ENCODE data around the gene CLDN14.
A peak's percentile ranks its signal among the peaks of the same experiment; 100 is the strongest.
"Not testable (repeated sequence)": the region's sequence is repeated elsewhere in the genome, so short reads cannot be mapped to it uniquely, and the experiment has no call there.

CLDN14 gene

DNA sequence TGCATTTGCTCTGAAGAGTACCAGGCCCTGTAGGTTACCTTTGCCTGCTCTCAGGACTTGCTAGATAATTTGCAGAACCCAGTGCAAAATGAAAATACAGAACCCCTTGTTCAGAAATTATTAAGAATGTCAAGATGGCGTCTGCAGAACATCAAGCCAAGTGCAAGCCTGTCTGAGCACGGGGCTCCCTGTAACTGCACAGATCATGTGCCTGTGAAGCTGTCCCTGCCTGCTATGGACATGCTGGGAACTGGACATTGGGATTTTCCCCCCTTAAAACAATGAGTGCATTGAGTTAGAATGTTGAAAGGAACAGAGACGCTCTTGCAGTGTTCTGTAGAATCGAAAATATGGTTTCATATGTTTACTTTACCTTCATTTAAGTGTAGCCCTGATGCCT lies 2.9 kb downstream of the CLDN14 start:
- no peak overlapping the region for H3K4me3 ChIP-seq (ENCODE audit: severe bottlenecking)
- H3K27ac ChIP-seq (ENCODE audit: poor library complexity, severe bottlenecking), result peak overlapping the region; percentile 94
- no peaks in the 10 kb centered on the region for H3K9me3 ChIP-seq (ENCODE audit: severe bottlenecking)
- no peak for DNase-seq (ENCODE audit: low spot score)
- H3K27me3 ChIP-seq (ENCODE audit: insufficient read depth, poor library complexity, severe bottlenecking), result no peaks in the 10 kb centered on the region
- H3K36me3 ChIP-seq (ENCODE audit: low read depth), result no peaks in the 10 kb centered on the region; the same call in 1 of the 2 replicates
- H3K4me1 ChIP-seq (ENCODE audit: insufficient read depth, poor library complexity, severe bottlenecking), result peaks cover 10% of the 10 kb centered on the region
- TF ChIP-seq, protein P1, sequence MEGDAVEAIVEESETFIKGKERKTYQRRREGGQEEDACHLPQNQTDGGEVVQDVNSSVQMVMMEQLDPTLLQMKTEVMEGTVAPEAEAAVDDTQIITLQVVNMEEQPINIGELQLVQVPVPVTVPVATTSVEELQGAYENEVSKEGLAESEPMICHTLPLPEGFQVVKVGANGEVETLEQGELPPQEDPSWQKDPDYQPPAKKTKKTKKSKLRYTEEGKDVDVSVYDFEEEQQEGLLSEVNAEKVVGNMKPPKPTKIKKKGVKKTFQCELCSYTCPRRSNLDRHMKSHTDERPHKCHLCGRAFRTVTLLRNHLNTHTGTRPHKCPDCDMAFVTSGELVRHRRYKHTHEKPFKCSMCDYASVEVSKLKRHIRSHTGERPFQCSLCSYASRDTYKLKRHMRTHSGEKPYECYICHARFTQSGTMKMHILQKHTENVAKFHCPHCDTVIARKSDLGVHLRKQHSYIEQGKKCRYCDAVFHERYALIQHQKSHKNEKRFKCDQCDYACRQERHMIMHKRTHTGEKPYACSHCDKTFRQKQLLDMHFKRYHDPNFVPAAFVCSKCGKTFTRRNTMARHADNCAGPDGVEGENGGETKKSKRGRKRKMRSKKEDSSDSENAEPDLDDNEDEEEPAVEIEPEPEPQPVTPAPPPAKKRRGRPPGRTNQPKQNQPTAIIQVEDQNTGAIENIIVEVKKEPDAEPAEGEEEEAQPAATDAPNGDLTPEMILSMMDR (IDR thresholded peaks at IDR 0.05; ENCODE audit: poor library complexity, severe bottlenecking), result no peak
- ATAC-seq (ENCODE audit: low read depth), result no peak

DNA sequence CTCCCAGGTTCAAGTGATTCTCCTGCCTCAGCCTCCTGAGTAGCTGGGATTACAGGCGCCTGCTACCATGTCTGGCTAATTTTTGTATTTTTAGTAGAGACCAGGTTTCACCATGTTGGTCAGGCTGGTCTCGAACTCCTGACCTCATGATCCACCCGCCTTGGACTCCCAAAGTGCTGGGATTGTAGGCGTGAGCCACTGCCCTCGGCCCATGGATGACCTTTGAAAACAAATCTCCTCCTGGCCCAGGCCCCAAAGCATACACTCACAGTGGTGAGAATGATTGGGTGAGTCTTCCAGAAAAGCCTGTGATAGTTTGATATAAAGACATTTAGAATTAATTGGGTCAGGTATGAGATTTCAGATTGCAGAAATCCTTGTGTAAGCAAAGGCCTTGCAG lies 3.4 kb downstream of the CLDN14 start:
- not testable (repeated sequence) for H3K4me3 ChIP-seq (ENCODE audit: severe bottlenecking); ATAC-seq (ENCODE audit: low read depth); H3K36me3 ChIP-seq (ENCODE audit: low read depth); H3K27me3 ChIP-seq (ENCODE audit: insufficient read depth, poor library complexity, severe bottlenecking); DNase-seq (ENCODE audit: low spot score); H3K9me3 ChIP-seq (ENCODE audit: severe bottlenecking)
- H3K4me1 ChIP-seq (ENCODE audit: insufficient read depth, poor library complexity, severe bottlenecking), result peaks cover 12% of the 10 kb centered on the region
- peak overlapping the region; percentile 94 for H3K27ac ChIP-seq (ENCODE audit: poor library complexity, severe bottlenecking)

DNA sequence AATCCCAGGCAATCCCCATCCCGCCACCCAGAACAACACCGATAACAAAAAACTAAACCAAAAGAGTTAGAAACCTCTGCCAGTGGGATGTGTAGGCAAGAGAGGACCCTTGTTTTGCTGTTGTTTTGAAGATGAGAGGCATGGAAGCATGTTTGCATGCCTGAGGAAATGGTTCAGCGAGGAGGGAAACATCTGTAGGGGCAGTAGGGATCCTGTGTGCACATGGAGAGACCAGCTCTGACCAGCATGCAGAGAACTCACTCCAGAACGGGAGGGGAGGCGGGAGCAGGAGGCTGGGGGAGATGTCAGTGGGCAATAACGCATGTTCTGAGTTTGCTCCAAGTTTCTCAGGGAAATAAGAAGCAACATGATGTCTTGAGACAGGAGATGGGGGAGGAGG lies 5.3 kb downstream of the CLDN14 start:
- Histone ChIP-seq H3K36me3 (ENCODE audit: low read depth) (no peaks in the 10 kb centered on the region), H3K4me3 (ENCODE audit: severe bottlenecking) (no peak overlapping the region), H3K27ac (ENCODE audit: poor library complexity, severe bottlenecking) (no peak overlapping the region), H3K27me3 (ENCODE audit: insufficient read depth, poor library complexity, severe bottlenecking) (no peaks in the 10 kb centered on the region), H3K4me1 (ENCODE audit: insufficient read depth, poor library complexity, severe bottlenecking) (peaks cover 16% of the 10 kb centered on the region), H3K9me3 (ENCODE audit: severe bottlenecking) (no peaks in the 10 kb centered on the region)
- ATAC-seq (ENCODE audit: low read depth), result no peak
- TF ChIP-seq, protein P1 (IDR thresholded peaks at IDR 0.05; ENCODE audit: poor library complexity, severe bottlenecking), result no peak
- no peak for DNase-seq (ENCODE audit: low spot score)

DNA sequence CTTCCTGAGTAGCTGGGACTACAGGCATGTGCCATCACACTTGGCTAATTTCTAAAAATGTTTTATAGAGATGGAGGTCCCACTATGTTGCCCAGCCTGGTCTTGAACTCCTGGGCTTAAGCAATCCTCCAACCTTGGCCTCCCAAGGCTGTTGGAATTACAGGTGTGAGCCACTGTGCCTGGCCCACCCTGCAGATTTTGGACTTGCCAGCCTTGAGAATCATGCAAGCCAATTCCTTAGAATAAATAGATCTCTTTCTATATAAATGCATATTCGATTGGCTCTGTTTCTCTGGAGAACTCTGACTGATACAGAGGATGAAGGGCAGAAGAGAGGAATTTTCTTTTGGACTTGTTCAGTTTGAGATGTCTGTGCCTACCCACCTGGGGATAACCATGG lies 6.7 kb downstream of the CLDN14 start:
- peaks cover 8% of the 10 kb centered on the region for H3K4me1 ChIP-seq (ENCODE audit: insufficient read depth, poor library complexity, severe bottlenecking)
- no peak for DNase-seq (ENCODE audit: low spot score)
- no peak overlapping the region for H3K27ac ChIP-seq (ENCODE audit: poor library complexity, severe bottlenecking)
- no peaks in the 10 kb centered on the region for H3K36me3 ChIP-seq (ENCODE audit: low read depth)
- no peaks in the 10 kb centered on the region for H3K27me3 ChIP-seq (ENCODE audit: insufficient read depth, poor library complexity, severe bottlenecking)
- no peak overlapping the region for H3K4me3 ChIP-seq (ENCODE audit: severe bottlenecking)
- H3K9me3 ChIP-seq (ENCODE audit: severe bottlenecking), result no peaks in the 10 kb centered on the region
- no peak for ATAC-seq (ENCODE audit: low read depth)
- TF ChIP-seq, protein P1 (IDR thresholded peaks at IDR 0.05; ENCODE audit: poor library complexity, severe bottlenecking), result no peak

DNA sequence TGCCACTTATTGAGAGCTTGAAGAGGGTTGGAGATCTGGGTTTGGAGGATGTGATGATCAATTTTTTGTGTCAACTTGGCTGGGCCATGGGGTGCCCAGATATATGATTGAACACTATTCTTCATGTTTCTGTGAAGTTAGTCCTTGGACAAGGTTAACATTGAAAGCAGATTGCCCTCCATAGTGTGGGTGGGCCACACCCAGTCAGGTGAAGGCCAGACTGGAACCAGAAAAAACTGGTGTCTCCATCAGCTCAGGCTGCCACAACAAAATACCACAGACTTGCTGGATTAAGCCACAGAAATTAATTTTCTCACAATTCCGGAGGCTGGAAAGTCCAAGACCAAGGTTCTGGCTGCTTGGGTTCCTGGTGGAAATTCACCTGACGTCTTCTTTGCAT lies 7.5 kb downstream of the CLDN14 start:
- Histone ChIP-seq H3K36me3 (ENCODE audit: low read depth) (no peaks in the 10 kb centered on the region), H3K27me3 (ENCODE audit: insufficient read depth, poor library complexity, severe bottlenecking) (no peaks in the 10 kb centered on the region), H3K9me3 (ENCODE audit: severe bottlenecking) (no peaks in the 10 kb centered on the region), H3K4me3 (ENCODE audit: severe bottlenecking) (no peak overlapping the region), H3K4me1 (ENCODE audit: insufficient read depth, poor library complexity, severe bottlenecking) (peaks cover 5% of the 10 kb centered on the region), H3K27ac (ENCODE audit: poor library complexity, severe bottlenecking) (no peak overlapping the region)
- DNase-seq (ENCODE audit: low spot score) (no peak), ATAC-seq (ENCODE audit: low read depth) (no peak)
- TF ChIP-seq, protein P1 (IDR thresholded peaks at IDR 0.05; ENCODE audit: poor library complexity, severe bottlenecking), result no peak

Measured in RWPE2 (cell line).